Measurements from ENCODE around the gene CSF3R. TPM values are rescaled to one million over a fixed set of nuclear protein-coding genes. Genes with fewer than 3 reads are reported as not detected.

The CSF3R gene
- total and polyA plus RNA-seq, 2 donors (not counting 1 experiment from before 2014, with no cell fraction given), result 0.30 to 6.3 TPM

DNA sequence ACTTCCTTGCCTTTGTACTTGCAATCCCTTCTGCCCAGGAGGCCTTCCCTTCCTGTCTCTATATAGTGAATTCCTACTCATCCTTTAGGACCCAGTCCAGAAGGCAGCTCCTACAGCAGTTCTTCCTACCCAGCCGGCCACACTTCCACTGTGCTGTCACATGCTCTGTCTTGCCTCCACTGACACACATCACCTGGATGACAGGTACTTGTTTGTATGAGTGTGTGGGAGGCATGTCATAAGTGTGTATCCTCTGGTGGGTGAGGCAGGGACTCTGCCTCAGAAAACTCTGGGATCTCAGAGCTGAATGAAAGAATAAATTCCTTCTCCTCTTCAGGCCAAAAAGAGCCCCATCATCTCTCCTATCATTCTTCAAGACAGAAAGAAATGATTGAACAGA is 27.3 kb downstream of the CSF3R start:
- TF ChIP-seq, protein P1, sequence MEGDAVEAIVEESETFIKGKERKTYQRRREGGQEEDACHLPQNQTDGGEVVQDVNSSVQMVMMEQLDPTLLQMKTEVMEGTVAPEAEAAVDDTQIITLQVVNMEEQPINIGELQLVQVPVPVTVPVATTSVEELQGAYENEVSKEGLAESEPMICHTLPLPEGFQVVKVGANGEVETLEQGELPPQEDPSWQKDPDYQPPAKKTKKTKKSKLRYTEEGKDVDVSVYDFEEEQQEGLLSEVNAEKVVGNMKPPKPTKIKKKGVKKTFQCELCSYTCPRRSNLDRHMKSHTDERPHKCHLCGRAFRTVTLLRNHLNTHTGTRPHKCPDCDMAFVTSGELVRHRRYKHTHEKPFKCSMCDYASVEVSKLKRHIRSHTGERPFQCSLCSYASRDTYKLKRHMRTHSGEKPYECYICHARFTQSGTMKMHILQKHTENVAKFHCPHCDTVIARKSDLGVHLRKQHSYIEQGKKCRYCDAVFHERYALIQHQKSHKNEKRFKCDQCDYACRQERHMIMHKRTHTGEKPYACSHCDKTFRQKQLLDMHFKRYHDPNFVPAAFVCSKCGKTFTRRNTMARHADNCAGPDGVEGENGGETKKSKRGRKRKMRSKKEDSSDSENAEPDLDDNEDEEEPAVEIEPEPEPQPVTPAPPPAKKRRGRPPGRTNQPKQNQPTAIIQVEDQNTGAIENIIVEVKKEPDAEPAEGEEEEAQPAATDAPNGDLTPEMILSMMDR (IDR thresholded peaks at IDR 0.05), result no peak
- no peak for TF ChIP-seq EZH2 (IDR thresholded peaks at IDR 0.05; ENCODE audit: borderline replicate concordance, insufficient read depth, low read depth, low read length, poor library complexity, severe bottlenecking)
- Mint-ChIP-seq H3K4me1 (peaks cover 19% of the 10 kb centered on the region), H3K4me3 (no peak overlapping the region), H3K9me3 (ENCODE audit: insufficient read depth) (no peaks in the 10 kb centered on the region), H3K27ac (no peak overlapping the region), H3K27me3 (no peaks in the 10 kb centered on the region)
- no peak overlapping the region for H2AFZ ChIP-seq (ENCODE audit: insufficient read depth, low read depth, low read length, poor library complexity, severe bottlenecking)
- DNase-seq (no peak), ATAC-seq (ENCODE audit: low read depth) (no peak)
- intact Hi-C loops (cut with micrococcal nuclease), result no loop called here
- peaks cover 8 to 27% of the 10 kb centered on the region in 2 experiments for H3K36me3 ChIP-seq (replicated peaks in 1 of 2; ENCODE audit: control extremely low read depth in 1 of 2, control insufficient read depth in 1 of 2, extremely low read depth in 1 of 2, insufficient read depth in 2 of 2, low read length in 1 of 2)
- no CpG with 5 or more reads among the region's 1 CpG for WGBS (ENCODE audit: insufficient coverage)
- no peaks in the 10 kb centered on the region for H3K9me3 ChIP-seq (ENCODE audit: control extremely low read depth in 1 of 3, control insufficient read depth in 2 of 3, insufficient read depth in 1 of 3, low read length in 2 of 3)
- H3K4me3 ChIP-seq (ENCODE audit: control extremely low read depth in 1 of 5, extremely low read depth in 1 of 5, insufficient read depth in 1 of 5, low read depth in 2 of 5, low read length in 4 of 5), result no peak overlapping the region
- H3K4me1 ChIP-seq (ENCODE audit: control insufficient read depth in 2 of 2, insufficient read depth in 2 of 2, low read length in 2 of 2), result peaks cover 6 to 15% of the 10 kb centered on the region in 2 donors
- no peak overlapping the region for H3K9ac ChIP-seq (ENCODE audit: low read length)
- H3K79me2 ChIP-seq (ENCODE audit: control insufficient read depth, insufficient read depth, low read length), result no peaks in the 10 kb centered on the region
- no peaks in the 10 kb centered on the region for H3K27me3 ChIP-seq (replicated peaks in 1 of 4; ENCODE audit: control extremely low read depth in 1 of 4, control insufficient read depth in 3 of 4, insufficient read depth in 4 of 4, low read length in 3 of 4)
- no peak overlapping the region for H3K4me2 ChIP-seq (replicated peaks; ENCODE audit: low read depth, low read length, poor library complexity, severe bottlenecking)
- no peak overlapping the region for H3K27ac ChIP-seq (ENCODE audit: low read length in 2 of 2)
- POLR2A ChIA-PET, result no interaction called here
- H4K20me1 ChIP-seq (ENCODE audit: control insufficient read depth, insufficient read depth, low read length, poor library complexity, severe bottlenecking), result no peaks in the 10 kb centered on the region
- CTCF ChIA-PET, result interaction anchor here (0.5 kb wide), 1 partner anchor 121 kb away, joined by 3 read pairs; no protein-coding TSS in a partner anchor

DNA sequence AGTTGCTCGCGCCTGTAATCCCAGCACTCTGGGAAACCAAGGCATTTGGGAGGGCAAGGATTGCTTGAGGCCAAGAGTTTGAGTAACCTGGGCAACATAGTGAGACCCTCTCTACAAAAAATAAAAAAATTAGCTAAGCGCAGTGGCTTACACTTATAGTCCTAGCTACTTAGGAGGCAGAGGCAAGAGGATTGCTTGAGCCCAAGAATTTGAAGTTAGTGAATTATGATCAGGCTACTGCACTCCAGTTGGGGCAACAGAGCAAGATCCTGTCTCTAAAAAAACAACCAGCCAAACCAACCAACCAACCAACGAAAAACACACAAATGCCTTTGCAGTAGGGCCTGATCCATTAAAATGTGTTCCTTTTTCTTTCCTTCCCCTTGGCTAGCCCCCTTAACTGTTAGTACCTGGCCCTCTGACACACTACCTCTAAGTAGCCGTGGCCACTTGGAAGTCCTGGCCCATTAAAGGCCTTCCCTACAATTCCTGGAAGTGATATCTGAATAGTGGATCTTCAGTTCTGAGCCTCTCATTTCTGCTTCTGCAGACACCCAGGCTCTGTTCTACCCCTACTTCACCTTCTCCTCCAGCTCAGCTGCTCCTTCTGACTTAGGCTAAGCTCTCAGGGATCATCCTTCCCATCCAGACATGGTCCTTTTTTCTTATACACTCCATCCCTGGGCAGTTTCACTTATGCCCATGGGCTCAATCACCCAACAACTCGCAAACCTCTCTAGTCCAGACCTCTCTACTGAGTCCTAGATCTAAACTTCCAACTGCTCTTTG is 28.9 kb downstream of the CSF3R start:
- Mint-ChIP-seq H3K27ac (no peak overlapping the region), H3K9me3 (ENCODE audit: insufficient read depth) (no peaks in the 10 kb centered on the region), H3K4me1 (peaks cover 27% of the 10 kb centered on the region), H3K27me3 (no peaks in the 10 kb centered on the region), H3K4me3 (no peak overlapping the region)
- intact Hi-C loops (cut with micrococcal nuclease), result no loop called here
- no peaks in the 10 kb centered on the region for H4K20me1 ChIP-seq (ENCODE audit: control insufficient read depth, insufficient read depth, low read length, poor library complexity, severe bottlenecking)
- no peak overlapping the region for H2AFZ ChIP-seq (ENCODE audit: insufficient read depth, low read depth, low read length, poor library complexity, severe bottlenecking)
- no peak for DNase-seq
- WGBS (ENCODE audit: insufficient coverage), result 98% methylated on average over 5 of the region's 6 CpGs
- ATAC-seq (ENCODE audit: low read depth), result no peak
- no peaks in the 10 kb centered on the region for H3K27me3 ChIP-seq (replicated peaks in 1 of 4; ENCODE audit: control extremely low read depth in 1 of 4, control insufficient read depth in 3 of 4, insufficient read depth in 4 of 4, low read length in 3 of 4)
- CTCF ChIA-PET, result no interaction called here
- H3K4me1 ChIP-seq (ENCODE audit: control insufficient read depth in 2 of 2, insufficient read depth in 2 of 2, low read length in 2 of 2), result peaks cover 6 to 21% of the 10 kb centered on the region in 2 donors
- TF ChIP-seq EZH2 (IDR thresholded peaks at IDR 0.05; ENCODE audit: borderline replicate concordance, insufficient read depth, low read depth, low read length, poor library complexity, severe bottlenecking), result no peak
- TF ChIP-seq, protein P1 (IDR thresholded peaks at IDR 0.05), result no peak
- POLR2A ChIA-PET, result no interaction called here
- no peak overlapping the region for H3K27ac ChIP-seq (ENCODE audit: low read length in 2 of 2)
- H3K79me2 ChIP-seq (ENCODE audit: control insufficient read depth, insufficient read depth, low read length), result no peaks in the 10 kb centered on the region
- H3K36me3 ChIP-seq (replicated peaks in 1 of 2; ENCODE audit: control extremely low read depth in 1 of 2, control insufficient read depth in 1 of 2, extremely low read depth in 1 of 2, insufficient read depth in 2 of 2, low read length in 1 of 2), result peaks cover 3 to 21% of the 10 kb centered on the region in 2 experiments
- H3K9me3 ChIP-seq (ENCODE audit: control extremely low read depth in 1 of 3, control insufficient read depth in 2 of 3, insufficient read depth in 1 of 3, low read length in 2 of 3), result no peaks in the 10 kb centered on the region
- H3K4me2 ChIP-seq (replicated peaks; ENCODE audit: low read depth, low read length, poor library complexity, severe bottlenecking), result no peak overlapping the region
- no peak overlapping the region for H3K4me3 ChIP-seq (ENCODE audit: control extremely low read depth in 1 of 5, extremely low read depth in 1 of 5, insufficient read depth in 1 of 5, low read depth in 2 of 5, low read length in 4 of 5)
- H3K9ac ChIP-seq (ENCODE audit: low read length), result no peak overlapping the region
